NCI-H2107 (cell line): Measurements from ENCODE around the gene SOD2.
"Not testable (repeated sequence)": the region's sequence is repeated elsewhere in the genome, so short reads cannot be mapped to it uniquely, and the experiment has no call there.

Experiments used
- DNase-seq: peaks from one replicate; lab custom pipeline; 2025; lab: John Stamatoyannopoulos, UW

Gene SOD2

GRCh38 chr6:159682295-159682694 is 10.7 kb downstream of the SOD2 start:
- no peak for DNase-seq

GRCh38 chr6:159681191-159681880 is 11.7 kb downstream of the SOD2 start:
- DNase-seq: no peak

GRCh38 chr6:159680104-159680503 is 12.9 kb downstream of the SOD2 start:
- no peak for DNase-seq

- no peak for DNase-seq
These were observed 13.7 kb downstream of the SOD2 start for GRCh38 chr6:159679091-159680077.

- no peak for DNase-seq
These were observed 14.5 kb downstream of the SOD2 start for GRCh38 chr6:159678574-159678973.

GRCh38 chr6:159677506-159678165 is 15.4 kb downstream of the SOD2 start:
- no peak for DNase-seq

GRCh38 chr6:159676890-159677505 is 16.0 kb downstream of the SOD2 start:
- DNase-seq: no peak

- not testable (repeated sequence) for DNase-seq
These were observed 16.8 kb downstream of the SOD2 start for GRCh38 chr6:159676236-159676635.

GRCh38 chr6:159665868-159666635 is 27.0 kb downstream of the SOD2 start:
- DNase-seq: no peak

GRCh38 chr6:159663368-159663889 is 29.6 kb downstream of the SOD2 start:
- DNase-seq: not testable (repeated sequence)

GRCh38 chr6:159661977-159662376 is 31.1 kb downstream of the SOD2 start:
- DNase-seq: not testable (repeated sequence)

GRCh38 chr6:159655409-159655988 is 37.5 kb downstream of the SOD2 start:
- DNase-seq: no peak

- DNase-seq: peak; percentile 23
These were observed 38.5 kb downstream of the SOD2 start for GRCh38 chr6:159654483-159655098.

GRCh38 chr6:159650314-159650713 is 42.7 kb downstream of the SOD2 start:
- no peak for DNase-seq

- DNase-seq: no peak
These were observed 43.6 kb downstream of the SOD2 start for GRCh38 chr6:159649441-159649840.

- no peak for DNase-seq
These were observed 46.3 kb downstream of the SOD2 start for GRCh38 chr6:159646733-159647132.

- no peak for DNase-seq
These were observed 46.9 kb downstream of the SOD2 start for GRCh38 chr6:159646116-159646515.

GRCh38 chr6:159645640-159646039 is 47.4 kb downstream of the SOD2 start:
- DNase-seq: no peak
